Kidney (tissue), 14 donors: ENCODE results near the gene SOWAHA. TPM values are rescaled to one million over a fixed set of nuclear protein-coding genes. Genes with fewer than 3 reads are reported as not detected.

ENCODE experiments used
- DNase-seq, 5 donors: peaks; one replicate each; pipeline ENCODE4 v3.0.0-alpha.2; 2013 to 2020
- FAIRE-seq: peaks from 2 replicates; lab custom pipeline; 2012; peaks lifted over from hg19 to GRCh38; lab: Jason Lieb, UNC
- H3K27ac ChIP-seq, 2 donors: one replicate each; pipeline ENCODE4 v1.7.0; 2013; ENCODE audit warnings: low read depth in 2 of 2, low read length in 2 of 2, inconsistent platforms in 1 of 2
- H3K27me3 ChIP-seq: one replicate; pipeline ENCODE4 v1.7.1; 2013; ENCODE audit warnings: low read length, inconsistent platforms; ENCODE audit not compliant: control insufficient read depth, insufficient read depth
- H3K36me3 ChIP-seq, 3 donors: one replicate each; pipeline versions ENCODE4 v1.7.0 to v1.7.1; 2013; ENCODE audit warnings: low read length in 3 of 3, control low read depth in 1 of 3, inconsistent platforms in 1 of 3; ENCODE audit not compliant: insufficient read depth in 3 of 3, control insufficient read depth in 2 of 3
- H3K4me1 ChIP-seq, 3 donors: one replicate each; pipeline versions ENCODE4 v1.7.0 to v1.7.1; 2013; ENCODE audit warnings: low read length in 3 of 3, inconsistent platforms in 1 of 3, low read depth in 1 of 3; ENCODE audit not compliant: control insufficient read depth in 2 of 3, insufficient read depth in 2 of 3
- H3K4me3 ChIP-seq, 3 donors: one replicate each; pipeline versions ENCODE4 v1.7.0 to v1.8.1; 2013; ENCODE audit warnings: low read length in 3 of 3, control low read depth in 1 of 3, inconsistent platforms in 1 of 3
- H3K9ac ChIP-seq, 3 donors: one replicate each; pipeline versions ENCODE4 v1.7.0 to v1.7.1; 2013; ENCODE audit warnings: low read length in 3 of 3, control low read depth in 1 of 3, inconsistent platforms in 1 of 3
- H3K9me3 ChIP-seq, 3 donors: one replicate each; pipeline versions ENCODE4 v1.7.0 to v1.7.1; 2013; ENCODE audit warnings: low read length in 3 of 3, control low read depth in 1 of 3, inconsistent platforms in 1 of 3; ENCODE audit not compliant: control insufficient read depth in 2 of 3, insufficient read depth in 1 of 3
- intact Hi-C: fragments of 100-400 bp; cut with DNase I; formaldehyde crosslinking; loops from one replicate; pipeline ENCODE4 v1.11.1; 2022
- polyA plus RNA-seq: library from polyadenylated mRNA; stranded (reverse); fragments of 350-450 nt; fragmentation: Illumina TruSeq; extraction: RNeasy Lipid Tissue Mini Kit (QIAGEN cat#74804); gene quantifications from one replicate; pipeline ENCODE4 v1.2.3, GENCODE V29; 2014; ENCODE audit warnings: low read depth, low replicate concordance; ENCODE audit not compliant: insufficient read depth
- total RNA-seq: library from RNA; stranded (reverse); fragmentation: NEBNext Ultra II Directional; extraction: Animal tissue kit (Norgen Biotek cat#: 25700); gene quantifications from one replicate; pipeline ENCODE4 v1.2.1, GENCODE V29; 2021
- TF ChIP-seq, protein P1 (sequence below): IDR thresholded peaks from 3 replicates; pipeline ENCODE4 v1.5.1; 2012; ENCODE audit warnings: mild to moderate bottlenecking, moderate library complexity, borderline replicate concordance; ENCODE audit not compliant: insufficient read depth; ENCODE audit errors: extremely low read depth
- donor health status: control.
- donor health status: control.
- donor health status: control.
- donor health status: control.
- donor health status: control.
- donor health status: DM: yes; HTN: yes; CAD: no.
- donor health status: Normal renal cell carcinoma (clear cell type).

SOWAHA gene
- total and polyA plus RNA-seq, 2 donors from 2014 or later: 4.1 to 7.1 TPM

DNA sequence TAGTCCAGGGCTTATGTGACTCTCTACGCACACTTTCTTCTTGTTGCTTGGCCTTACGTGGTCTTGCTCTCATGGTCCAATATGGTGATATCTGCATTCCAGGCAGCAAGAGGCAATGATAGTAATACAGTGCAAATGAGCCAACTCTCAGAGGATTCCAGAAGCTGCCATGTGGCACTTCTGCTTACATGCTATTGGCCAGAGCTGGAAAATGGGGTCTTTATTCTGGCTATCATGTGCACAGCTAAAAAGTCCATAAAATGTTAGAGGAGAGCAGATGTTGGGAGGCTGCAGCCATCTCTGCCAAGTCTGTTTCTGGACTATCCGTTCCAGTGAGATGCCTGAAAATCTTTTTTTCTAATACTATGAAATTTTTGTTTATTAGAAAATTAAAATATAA is 33.1 kb upstream of the SOWAHA start:
- FAIRE-seq: no peak
- no peaks in the 10 kb centered on the region for H3K36me3 ChIP-seq
- no peak overlapping the region for H3K4me3 ChIP-seq
- H3K27me3 ChIP-seq: no peaks in the 10 kb centered on the region
- DNase-seq: no peak
- H3K4me1 ChIP-seq: peaks cover 5 to 12% (median 11%) of the 10 kb centered on the region in 3 donors
- no peaks in the 10 kb centered on the region for H3K9me3 ChIP-seq
- TF ChIP-seq, protein P1, sequence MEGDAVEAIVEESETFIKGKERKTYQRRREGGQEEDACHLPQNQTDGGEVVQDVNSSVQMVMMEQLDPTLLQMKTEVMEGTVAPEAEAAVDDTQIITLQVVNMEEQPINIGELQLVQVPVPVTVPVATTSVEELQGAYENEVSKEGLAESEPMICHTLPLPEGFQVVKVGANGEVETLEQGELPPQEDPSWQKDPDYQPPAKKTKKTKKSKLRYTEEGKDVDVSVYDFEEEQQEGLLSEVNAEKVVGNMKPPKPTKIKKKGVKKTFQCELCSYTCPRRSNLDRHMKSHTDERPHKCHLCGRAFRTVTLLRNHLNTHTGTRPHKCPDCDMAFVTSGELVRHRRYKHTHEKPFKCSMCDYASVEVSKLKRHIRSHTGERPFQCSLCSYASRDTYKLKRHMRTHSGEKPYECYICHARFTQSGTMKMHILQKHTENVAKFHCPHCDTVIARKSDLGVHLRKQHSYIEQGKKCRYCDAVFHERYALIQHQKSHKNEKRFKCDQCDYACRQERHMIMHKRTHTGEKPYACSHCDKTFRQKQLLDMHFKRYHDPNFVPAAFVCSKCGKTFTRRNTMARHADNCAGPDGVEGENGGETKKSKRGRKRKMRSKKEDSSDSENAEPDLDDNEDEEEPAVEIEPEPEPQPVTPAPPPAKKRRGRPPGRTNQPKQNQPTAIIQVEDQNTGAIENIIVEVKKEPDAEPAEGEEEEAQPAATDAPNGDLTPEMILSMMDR: no peak
- no peak overlapping the region for H3K27ac ChIP-seq
- intact Hi-C loops: no loop called here
- no peak overlapping the region for H3K9ac ChIP-seq

DNA sequence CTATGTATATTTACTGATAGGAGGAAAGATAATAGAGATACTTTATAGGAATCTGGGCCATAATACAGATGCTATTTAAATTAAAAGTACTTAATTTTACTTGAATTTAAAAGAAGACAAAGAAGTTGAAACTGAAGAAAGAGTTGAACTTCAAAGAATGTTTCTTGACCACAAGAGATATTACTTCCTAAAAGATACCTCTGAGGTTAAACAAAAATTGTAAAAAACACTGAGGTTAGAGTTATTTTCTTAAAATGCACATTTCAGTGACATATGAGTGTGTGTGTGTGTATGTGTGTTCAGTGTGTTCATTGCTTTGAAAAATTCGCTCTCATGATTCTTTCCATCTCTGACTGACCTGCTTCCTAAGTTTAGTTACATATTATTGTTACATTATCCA is 32.5 kb upstream of the SOWAHA start:
- intact Hi-C loops: no loop called here
- Histone ChIP-seq H3K36me3 (no peaks in the 10 kb centered on the region), H3K27ac (no peak overlapping the region), H3K9me3 (no peaks in the 10 kb centered on the region), H3K4me1 (peaks cover 0 to 8% (median 7%) of the 10 kb centered on the region in 3 donors), H3K27me3 (no peaks in the 10 kb centered on the region), H3K9ac (no peak overlapping the region), H3K4me3 (no peak overlapping the region)
- no peak for DNase-seq
- no peak for FAIRE-seq
- TF ChIP-seq, protein P1: no peak

DNA sequence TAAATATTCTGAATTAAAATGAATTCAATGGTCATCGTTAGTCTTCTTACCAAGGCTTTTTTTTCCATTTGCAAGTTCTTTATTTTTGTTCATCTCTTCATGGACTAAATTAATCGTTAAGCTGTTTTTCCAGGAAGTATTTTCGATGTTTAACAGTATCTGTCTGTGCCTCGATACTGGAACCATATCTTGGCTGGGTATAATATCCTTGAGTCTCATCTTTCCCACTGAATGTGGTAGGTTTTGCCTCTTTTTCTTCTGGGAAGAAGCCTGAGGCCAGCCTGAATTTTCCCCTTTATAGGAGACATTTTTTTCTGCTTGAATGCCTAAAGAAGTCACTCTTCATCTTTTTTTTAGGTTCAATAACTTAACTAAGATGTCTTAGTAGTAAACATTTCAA is 32.1 kb upstream of the SOWAHA start:
- H3K9ac ChIP-seq: no peak overlapping the region
- H3K4me3 ChIP-seq: no peak overlapping the region
- intact Hi-C loops: no loop called here
- TF ChIP-seq, protein P1: no peak
- no peaks in the 10 kb centered on the region for H3K27me3 ChIP-seq
- no peak for FAIRE-seq
- no peak overlapping the region for H3K27ac ChIP-seq
- H3K36me3 ChIP-seq: no peaks in the 10 kb centered on the region
- no peak for DNase-seq
- no peaks in the 10 kb centered on the region for H3K9me3 ChIP-seq
- H3K4me1 ChIP-seq: peaks cover 0 to 8% (median 7%) of the 10 kb centered on the region in 3 donors

DNA sequence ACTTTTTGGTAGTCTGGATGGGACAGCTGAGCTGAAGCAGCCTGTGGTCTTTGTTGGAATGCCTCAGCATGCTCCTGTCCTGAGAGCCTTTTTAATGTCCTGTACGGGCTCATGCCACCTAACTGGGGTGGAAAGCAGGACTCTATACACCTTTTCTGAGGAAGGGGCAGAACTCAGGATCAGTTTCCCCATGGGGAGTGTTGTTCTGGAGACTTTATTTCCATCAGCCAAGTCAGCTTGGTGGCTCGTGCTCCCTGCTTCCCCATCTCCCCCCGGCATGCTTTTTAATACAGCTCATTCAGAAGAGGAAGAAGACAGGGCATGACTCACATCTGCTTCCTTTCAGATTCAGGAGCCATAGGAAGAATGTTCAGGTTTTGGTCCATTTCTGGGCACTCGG is 31.0 kb upstream of the SOWAHA start:
- Histone ChIP-seq H3K4me1 (peaks cover 0 to 8% (median 7%) of the 10 kb centered on the region in 3 donors), H3K9ac (no peak overlapping the region), H3K27ac (no peak overlapping the region), H3K36me3 (no peaks in the 10 kb centered on the region), H3K9me3 (no peaks in the 10 kb centered on the region), H3K27me3 (no peaks in the 10 kb centered on the region), H3K4me3 (no peak overlapping the region)
- TF ChIP-seq, protein P1: no peak
- FAIRE-seq: no peak
- intact Hi-C loops: no loop called here
- DNase-seq: peak in 1 of 5 donors; percentile 1
